Nephron (organoid): ENCODE results near the gene PHTF2.

ENCODE experiments used
- H3K27ac Mint-ChIP-seq, 3 experiments: 2 replicates each; pipeline ENCODE4 v1.8.0; 2020; ENCODE audit warnings: mixed read lengths in 3 of 3, mild to moderate bottlenecking in 2 of 3, moderate library complexity in 1 of 3
- H3K27me3 Mint-ChIP-seq: 2 replicates; pipeline ENCODE4 v1.8.0; 2021; ENCODE audit warnings: low read depth, mild to moderate bottlenecking, moderate library complexity, mixed read lengths
- H3K36me3 Mint-ChIP-seq: 2 replicates; pipeline ENCODE4 v1.8.0; 2020; ENCODE audit warnings: low read depth, mixed read lengths
- H3K4me1 Mint-ChIP-seq: 2 replicates; pipeline ENCODE4 v1.8.0; 2020; ENCODE audit warnings: mixed read lengths
- H3K4me3 Mint-ChIP-seq, 3 experiments: 2 replicates each; pipeline ENCODE4 v1.8.0; 2020; ENCODE audit warnings: mild to moderate bottlenecking in 3 of 3, mixed read lengths in 3 of 3, moderate library complexity in 2 of 3
- H3K9me3 Mint-ChIP-seq: 2 replicates; pipeline ENCODE4 v1.8.0; 2020; ENCODE audit warnings: mixed read lengths
- CTCF ChIP-seq, 3 experiments: fragments of 200-600 bp; sonication (generic); IDR thresholded peaks; one replicate each; pipeline ENCODE4 v1.5.0; 2021; ENCODE audit warnings: antibody characterized with exemption in 3 of 3; ENCODE audit not compliant: unreplicated experiment in 3 of 3

PHTF2 gene

GRCh38 chr7:77760809-77761453, 37.6 kb upstream of the PHTF2 start:
- Mint-ChIP-seq H3K4me1 (peaks cover 5% of the 10 kb centered on the region), H3K36me3 (peaks cover 4% of the 10 kb centered on the region), H3K4me3 (no peak overlapping the region), H3K27me3 (no peaks in the 10 kb centered on the region), H3K9me3 (no peaks in the 10 kb centered on the region), H3K27ac (peak overlapping the region in 2 of 3 experiments; percentile 10 to 30)
- TF ChIP-seq CTCF (IDR thresholded peaks at IDR 0.05; ENCODE audit: unreplicated experiment in 3 of 3) = no peak

GRCh38 chr7:77765481-77765880, 33.1 kb upstream of the PHTF2 start:
- TF ChIP-seq CTCF (IDR thresholded peaks at IDR 0.05; ENCODE audit: unreplicated experiment in 3 of 3) = no peak
- H3K36me3 Mint-ChIP-seq = peaks cover 31% of the 10 kb centered on the region
- H3K9me3 Mint-ChIP-seq = no peaks in the 10 kb centered on the region
- H3K27ac Mint-ChIP-seq = peak overlapping the region; percentile 28 to 81 (median 71)
- no peak overlapping the region for H3K4me3 Mint-ChIP-seq
- no peaks in the 10 kb centered on the region for H3K27me3 Mint-ChIP-seq
- peaks cover 5% of the 10 kb centered on the region for H3K4me1 Mint-ChIP-seq

GRCh38 chr7:77765906-77766800, 32.4 kb upstream of the PHTF2 start:
- H3K4me3 Mint-ChIP-seq = no peak overlapping the region
- H3K4me1 Mint-ChIP-seq = peaks cover 5% of the 10 kb centered on the region
- no peaks in the 10 kb centered on the region for H3K27me3 Mint-ChIP-seq
- no peak for TF ChIP-seq CTCF (IDR thresholded peaks at IDR 0.05; ENCODE audit: unreplicated experiment in 3 of 3)
- H3K27ac Mint-ChIP-seq = peak overlapping the region; percentile 28 to 81 (median 76)
- H3K36me3 Mint-ChIP-seq = peaks cover 35% of the 10 kb centered on the region
- H3K9me3 Mint-ChIP-seq = no peaks in the 10 kb centered on the region

- Mint-ChIP-seq H3K36me3 (peaks cover 37% of the 10 kb centered on the region), H3K27ac (peak overlapping the region; percentile 28 to 81 (median 76)), H3K4me3 (no peak overlapping the region), H3K9me3 (no peaks in the 10 kb centered on the region), H3K4me1 (peaks cover 5% of the 10 kb centered on the region), H3K27me3 (no peaks in the 10 kb centered on the region)
- no peak for TF ChIP-seq CTCF (IDR thresholded peaks at IDR 0.05; ENCODE audit: unreplicated experiment in 3 of 3)
Observed at GRCh38 chr7:77766801-77767605, 31.6 kb upstream of the PHTF2 start.

GRCh38 chr7:77770316-77770715, 28.3 kb upstream of the PHTF2 start:
- H3K27me3 Mint-ChIP-seq = no peaks in the 10 kb centered on the region
- TF ChIP-seq CTCF (IDR thresholded peaks at IDR 0.05; ENCODE audit: unreplicated experiment in 3 of 3) = no peak
- H3K27ac Mint-ChIP-seq = no peak overlapping the region
- no peak overlapping the region for H3K4me3 Mint-ChIP-seq
- H3K4me1 Mint-ChIP-seq = no peaks in the 10 kb centered on the region
- H3K9me3 Mint-ChIP-seq = no peaks in the 10 kb centered on the region
- peaks cover 62% of the 10 kb centered on the region for H3K36me3 Mint-ChIP-seq
